NOMO-1 treated with dmso at 0.1 percent for 144 hours (cell line): ENCODE data around the gene FCHSD2.
"Not testable (repeated sequence)": the region's sequence is repeated elsewhere in the genome, so short reads cannot be mapped to it uniquely, and the experiment has no call there.

ENCODE experiments used
- DNase-seq: peaks from one replicate; lab custom pipeline; 2025; ENCODE audit not compliant: unreplicated experiment; lab: John Stamatoyannopoulos, UW

The FCHSD2 gene

DNA sequence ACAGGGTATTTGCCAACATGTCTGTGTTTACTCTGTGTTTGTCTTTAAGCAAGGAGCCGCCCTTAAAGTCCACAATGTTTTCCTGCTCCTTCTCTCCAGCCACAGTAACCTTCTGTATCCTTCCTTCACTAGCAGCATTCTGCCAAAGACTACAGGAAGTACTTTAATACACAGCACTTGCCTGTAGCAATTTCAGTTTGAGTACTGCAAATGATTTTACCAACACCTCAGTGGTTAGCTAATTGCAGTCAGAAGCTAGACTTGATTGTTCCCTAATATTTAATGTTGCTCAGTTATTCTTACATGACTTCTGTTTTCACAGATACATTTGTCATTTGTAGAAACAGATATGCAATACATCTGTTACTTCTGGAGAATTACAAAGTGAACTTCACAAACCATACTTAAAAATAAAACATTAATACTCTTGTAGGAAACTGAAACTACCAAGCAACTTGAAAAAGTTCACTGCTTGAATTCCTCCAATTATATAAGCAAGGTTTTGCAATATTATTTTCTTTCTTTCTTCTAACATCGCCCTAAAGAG lies 69.1 kb downstream of the FCHSD2 start:
- DNase-seq, result peak; percentile 49

GRCh38 chr11:73070653-73071052 lies 71.5 kb downstream of the FCHSD2 start:
- DNase-seq, result no peak

DNA sequence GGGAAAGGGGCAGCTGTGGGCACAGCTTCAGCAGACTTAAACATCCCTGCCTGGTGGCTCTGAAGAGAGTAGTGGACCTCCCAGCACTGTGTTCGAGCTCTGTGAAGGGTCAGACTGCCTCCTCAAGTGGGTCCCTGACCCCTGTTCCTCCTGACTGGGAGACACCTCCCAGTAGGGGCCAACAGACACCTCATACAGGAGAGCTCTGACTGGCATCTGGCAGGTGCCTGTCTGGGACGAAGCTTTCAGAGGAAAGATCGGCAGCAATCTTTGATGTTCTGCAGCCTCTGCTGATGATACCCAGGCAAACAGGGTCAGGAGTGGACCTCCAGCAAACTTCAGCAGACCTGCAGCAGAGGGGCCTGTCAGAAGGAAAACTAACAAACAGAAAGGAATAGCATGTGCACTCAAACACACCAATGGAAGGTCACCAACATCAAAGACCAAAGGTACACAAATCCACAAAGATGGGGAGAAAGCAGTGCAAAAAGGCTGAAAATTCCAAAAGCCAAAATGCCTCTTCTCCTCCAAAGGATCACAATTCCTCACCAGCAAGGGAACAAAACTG lies 80.2 kb downstream of the FCHSD2 start:
- not testable (repeated sequence) for DNase-seq

DNA sequence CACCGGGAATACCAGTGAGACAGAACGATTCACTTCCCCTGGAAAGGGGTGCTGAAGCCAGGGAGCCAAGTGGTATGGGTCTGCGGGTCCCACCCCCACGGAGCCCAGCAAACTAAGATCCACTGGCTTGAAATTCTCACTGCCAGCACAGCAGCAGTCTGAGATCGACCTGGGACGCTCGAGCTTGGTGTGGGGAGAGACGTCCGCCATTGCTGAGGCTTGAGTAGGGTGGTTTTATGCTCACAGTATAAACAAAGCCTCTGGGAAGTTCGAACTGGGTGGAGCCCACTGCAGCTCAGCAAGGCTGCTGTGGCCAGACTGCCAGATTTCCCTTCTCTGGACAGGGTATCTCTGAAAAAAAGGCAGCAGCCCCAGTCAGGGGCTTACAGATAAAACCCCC lies 80.7 kb downstream of the FCHSD2 start:
- not testable (repeated sequence) for DNase-seq

DNA sequence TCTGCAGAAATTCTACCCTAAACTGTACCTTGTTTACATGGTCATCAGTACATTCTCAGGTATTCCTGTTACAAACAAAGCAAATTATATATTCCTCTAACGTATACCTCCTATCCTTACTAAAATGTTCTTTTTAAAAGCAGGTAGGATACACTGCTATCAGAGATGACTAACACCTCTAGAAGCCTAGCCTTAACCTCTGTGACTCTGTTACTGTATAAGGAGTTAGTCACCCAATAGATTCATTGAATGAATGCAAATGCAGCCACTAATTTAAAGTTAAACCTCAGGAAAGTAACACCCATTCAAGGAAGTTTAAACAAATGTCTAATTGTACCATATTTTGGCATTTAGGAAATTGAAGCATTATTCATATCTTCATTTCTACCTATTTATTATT lies 82.2 kb downstream of the FCHSD2 start:
- no peak for DNase-seq

GRCh38 chr11:73058989-73059674 lies 83.0 kb downstream of the FCHSD2 start:
- no peak for DNase-seq

DNA sequence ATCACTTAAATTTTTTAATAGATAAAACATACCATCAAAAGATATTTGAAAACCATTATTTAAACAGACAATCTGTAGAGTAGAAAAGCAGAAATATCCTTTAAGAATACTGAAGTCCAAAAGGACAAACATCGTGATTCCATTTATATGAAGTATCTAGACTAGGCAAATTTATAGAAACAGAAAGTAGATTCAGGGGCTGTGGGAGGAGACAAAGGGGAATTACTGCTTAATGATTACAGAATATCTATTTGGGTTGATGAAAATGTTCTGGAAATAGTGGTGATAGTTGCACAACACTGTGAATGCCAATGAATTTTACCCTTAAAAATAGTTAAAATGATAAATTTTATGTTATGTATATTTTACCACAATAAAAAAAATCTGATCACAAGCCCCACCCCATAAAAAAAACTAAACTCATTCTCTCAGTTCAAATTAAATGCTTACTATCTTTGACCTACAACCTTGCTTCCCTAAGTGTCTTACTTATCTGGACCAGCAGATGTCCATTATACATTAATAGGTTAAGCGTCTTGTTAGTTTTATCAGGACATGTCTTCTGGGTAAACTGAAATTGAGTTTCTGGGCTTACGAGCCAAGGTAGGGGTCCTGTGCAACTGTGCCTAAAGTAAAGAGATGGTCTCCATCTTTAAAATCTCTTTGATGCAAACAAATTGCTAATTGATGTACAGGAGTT lies 86.3 kb downstream of the FCHSD2 start:
- no peak for DNase-seq

GRCh38 chr11:73055002-73055401 lies 87.1 kb downstream of the FCHSD2 start:
- DNase-seq, result no peak

GRCh38 chr11:73053964-73054363 lies 88.2 kb downstream of the FCHSD2 start:
- no peak for DNase-seq

DNA sequence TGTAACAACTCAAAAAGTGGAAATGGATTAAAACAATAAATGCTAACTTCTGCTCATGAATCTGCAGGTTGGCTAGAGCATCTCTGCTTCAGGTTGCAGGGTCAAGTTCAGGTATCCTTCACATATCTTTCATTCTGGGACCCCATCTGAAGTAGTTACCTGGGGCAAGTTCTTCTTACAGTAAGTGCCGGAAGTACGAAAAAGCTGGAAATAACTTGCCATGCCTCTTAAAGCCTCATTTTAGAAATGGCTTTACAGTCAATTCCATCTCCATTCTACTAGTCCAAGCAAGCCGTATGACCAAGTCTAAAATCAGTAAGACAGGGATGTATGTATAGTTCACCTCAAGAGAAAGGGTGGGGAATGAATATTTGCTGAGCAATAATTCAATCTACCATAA lies 93.7 kb downstream of the FCHSD2 start:
- no peak for DNase-seq

GRCh38 chr11:73047773-73048371 lies 94.2 kb downstream of the FCHSD2 start:
- DNase-seq, result peak; percentile 14

DNA sequence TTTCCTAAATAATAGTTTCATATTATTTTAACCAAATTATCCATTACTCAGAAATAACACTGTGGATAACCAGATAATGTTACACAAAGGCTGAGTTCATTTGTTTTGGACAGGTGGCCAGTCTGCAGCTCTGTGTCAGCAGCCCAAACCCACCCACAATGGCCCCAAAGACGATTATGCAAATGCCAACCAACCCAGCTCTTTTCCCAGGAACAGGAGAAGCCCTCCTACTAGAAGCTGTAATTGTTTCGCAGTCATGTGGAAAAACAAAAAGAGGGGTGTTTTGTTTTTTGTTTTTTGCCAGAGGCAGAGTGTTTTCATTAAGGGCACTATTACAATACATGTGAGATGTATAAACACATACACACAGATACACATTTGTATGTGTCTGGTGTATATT lies 102.1 kb downstream of the FCHSD2 start:
- no peak for DNase-seq

DNA sequence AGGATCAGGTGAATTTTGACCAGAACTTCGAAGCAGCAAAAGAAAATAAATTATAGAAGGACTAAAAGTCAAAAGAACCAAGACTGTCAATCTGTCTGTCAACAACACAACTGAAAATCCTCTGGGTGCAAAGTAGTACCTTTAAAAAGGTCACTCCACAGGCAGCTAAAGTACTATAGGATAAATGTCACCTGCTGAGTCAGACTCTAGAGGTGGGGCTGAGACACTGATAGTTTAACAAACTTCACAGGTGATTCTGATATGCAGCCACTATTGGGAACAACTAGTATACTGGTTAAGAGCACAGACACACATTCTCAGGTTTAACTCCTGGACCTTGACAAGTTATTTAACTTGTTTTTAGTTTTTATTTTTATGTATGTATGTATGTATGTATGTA lies 107.3 kb downstream of the FCHSD2 start:
- DNase-seq, result no peak

GRCh38 chr11:73034331-73034730 lies 107.8 kb downstream of the FCHSD2 start:
- no peak for DNase-seq

DNA sequence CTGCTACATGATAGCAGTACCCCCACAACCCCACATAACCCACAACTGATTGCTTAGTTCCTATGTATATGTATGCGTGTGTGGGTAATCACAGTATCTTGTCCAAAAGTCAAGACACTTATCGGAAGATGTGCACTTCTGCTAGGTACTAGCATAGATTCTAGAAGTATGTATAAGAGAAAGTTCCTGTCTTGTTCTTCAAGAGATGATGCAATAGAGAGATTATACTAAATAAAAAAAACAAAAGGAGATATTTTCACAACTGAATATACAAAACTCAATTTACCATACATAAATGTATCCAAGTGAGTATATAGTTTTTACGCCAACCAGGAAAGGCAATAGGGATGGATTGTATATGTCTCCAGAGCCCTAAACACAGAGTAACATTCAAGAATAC lies 112.0 kb downstream of the FCHSD2 start:
- DNase-seq, result no peak

- DNase-seq, result no peak
Measured at GRCh38 chr11:73029403-73029802, 112.7 kb downstream of the FCHSD2 start.

DNA sequence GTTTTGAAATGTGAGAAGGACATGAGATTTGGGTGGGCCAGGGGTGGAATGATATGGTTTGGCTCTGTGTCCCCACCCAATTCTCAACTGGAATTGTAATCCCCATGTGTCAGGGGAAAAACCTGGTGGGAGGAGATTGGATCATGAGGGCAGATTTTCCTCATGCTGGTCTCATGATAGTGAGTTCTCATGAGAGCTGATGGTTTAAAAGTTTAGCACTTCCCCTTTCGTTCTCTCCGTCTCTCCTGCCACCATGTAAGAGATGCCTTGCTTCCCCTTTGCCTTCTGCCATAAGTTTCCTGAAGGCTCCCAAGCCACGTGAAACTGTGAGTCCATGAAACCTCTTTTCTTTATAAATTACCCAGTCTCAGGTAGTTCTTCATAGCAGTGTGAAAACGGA lies 113.5 kb downstream of the FCHSD2 start:
- DNase-seq, result peak; percentile 61

DNA sequence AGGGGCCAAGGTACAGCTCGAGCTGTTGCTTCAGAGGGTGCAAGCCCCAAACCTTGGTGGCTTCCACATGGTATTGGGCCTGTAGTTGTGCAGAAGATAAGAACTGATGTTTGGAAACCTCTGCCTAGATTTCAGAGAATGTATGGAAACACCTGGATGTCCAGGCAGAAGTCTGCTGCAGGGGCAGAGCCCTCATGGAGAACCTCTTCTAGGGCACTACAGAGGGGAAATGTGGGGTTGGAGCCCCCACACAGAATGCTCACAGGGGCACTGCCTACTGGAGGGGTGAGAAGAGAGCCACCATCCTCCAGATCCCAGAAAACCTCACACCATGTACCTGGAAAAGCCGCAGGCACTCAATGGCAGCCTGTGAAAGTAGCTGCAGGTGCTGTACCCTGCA lies 114.3 kb downstream of the FCHSD2 start:
- DNase-seq, result not testable (repeated sequence)

DNA sequence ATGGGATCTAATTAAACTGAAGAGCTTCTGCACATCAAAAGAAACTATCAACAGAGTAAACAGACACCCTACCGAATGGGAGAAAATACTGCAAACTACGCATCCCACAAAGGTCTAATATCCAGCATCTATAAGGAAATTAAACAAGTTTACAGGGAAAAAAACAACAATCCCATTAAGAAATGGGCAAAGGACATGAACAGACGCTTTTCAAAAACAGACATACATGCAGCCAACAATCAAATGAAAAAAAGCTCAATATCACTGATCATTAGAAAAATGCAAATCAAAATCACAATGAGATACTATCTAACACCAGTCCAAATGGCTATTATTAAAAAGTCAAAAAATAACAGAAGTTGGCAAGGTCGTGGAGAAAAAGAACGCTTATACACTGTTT lies 117.5 kb downstream of the FCHSD2 start:
- DNase-seq, result no peak

DNA sequence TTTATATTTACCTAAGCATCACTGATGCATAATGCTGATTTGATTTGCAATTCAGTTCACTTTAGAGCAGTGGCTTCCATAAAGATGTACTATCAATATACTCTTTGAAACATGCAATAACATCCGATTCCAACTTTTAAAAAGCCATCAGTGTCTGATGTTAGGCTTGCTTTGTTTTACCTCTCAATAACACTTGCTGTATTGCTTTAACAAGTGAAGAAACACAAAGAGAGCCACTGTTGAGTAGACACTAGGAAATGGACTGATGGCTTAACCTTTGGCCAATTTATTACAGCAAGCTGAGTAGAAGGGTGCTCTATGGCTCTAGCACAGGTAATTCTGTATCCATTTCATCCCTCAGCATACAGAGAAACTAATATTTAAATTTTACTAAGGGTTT lies 122.1 kb downstream of the FCHSD2 start:
- no peak for DNase-seq

- no peak for DNase-seq
Measured at GRCh38 chr11:73019449-73019848, 122.7 kb downstream of the FCHSD2 start.

- DNase-seq, result no peak
Measured at GRCh38 chr11:73018856-73019255, 123.3 kb downstream of the FCHSD2 start.
